NCI-H1436 (cell line): ENCODE data around the gene SRRM2.

Experiments
- DNase-seq: peaks from one replicate; lab custom pipeline; 2025; lab: John Stamatoyannopoulos, UW

The SRRM2 gene

GRCh38 chr16:2762711-2763110, 10.3 kb downstream of the SRRM2 start:
- no peak for DNase-seq

DNA sequence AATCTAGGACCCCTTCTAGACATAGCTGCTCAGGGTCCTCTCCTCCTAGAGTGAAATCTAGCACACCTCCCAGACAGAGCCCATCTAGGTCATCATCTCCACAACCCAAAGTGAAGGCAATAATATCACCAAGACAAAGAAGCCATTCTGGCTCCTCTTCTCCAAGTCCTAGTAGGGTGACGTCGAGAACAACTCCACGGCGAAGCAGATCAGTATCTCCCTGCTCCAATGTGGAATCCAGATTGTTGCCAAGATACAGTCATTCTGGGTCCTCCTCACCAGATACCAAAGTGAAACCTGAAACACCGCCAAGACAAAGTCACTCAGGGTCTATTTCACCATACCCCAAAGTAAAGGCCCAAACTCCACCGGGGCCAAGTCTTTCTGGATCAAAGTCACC, 10.7 kb downstream of the SRRM2 start:
- DNase-seq = no peak

- DNase-seq = no peak
Measured at GRCh38 chr16:2764718-2765117, 12.3 kb downstream of the SRRM2 start.

GRCh38 chr16:2765462-2766404, 13.3 kb downstream of the SRRM2 start:
- no peak for DNase-seq

GRCh38 chr16:2766430-2767139, 14.1 kb downstream of the SRRM2 start:
- no peak for DNase-seq

DNA sequence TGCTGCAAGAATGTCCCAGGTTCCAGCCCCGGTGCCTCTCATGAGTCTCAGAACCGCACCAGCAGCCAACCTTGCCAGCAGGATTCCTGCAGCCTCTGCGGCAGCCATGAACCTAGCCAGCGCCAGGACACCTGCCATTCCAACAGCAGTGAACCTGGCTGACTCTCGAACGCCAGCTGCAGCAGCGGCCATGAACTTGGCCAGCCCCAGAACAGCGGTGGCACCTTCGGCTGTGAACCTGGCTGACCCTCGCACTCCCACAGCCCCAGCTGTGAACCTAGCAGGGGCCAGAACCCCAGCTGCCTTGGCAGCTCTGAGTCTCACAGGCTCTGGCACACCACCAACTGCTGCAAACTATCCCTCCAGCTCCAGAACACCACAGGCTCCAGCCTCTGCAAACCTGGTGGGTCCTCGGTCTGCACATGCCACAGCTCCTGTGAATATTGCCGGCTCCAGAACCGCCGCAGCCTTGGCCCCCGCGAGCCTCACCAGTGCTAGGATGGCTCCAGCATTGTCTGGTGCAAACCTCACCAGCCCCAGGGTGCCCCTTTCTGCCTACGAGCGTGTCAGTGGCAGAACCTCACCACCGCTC, 14.8 kb downstream of the SRRM2 start:
- DNase-seq = no peak

- no peak for DNase-seq
Measured at GRCh38 chr16:2767891-2768290, 15.5 kb downstream of the SRRM2 start.

DNA sequence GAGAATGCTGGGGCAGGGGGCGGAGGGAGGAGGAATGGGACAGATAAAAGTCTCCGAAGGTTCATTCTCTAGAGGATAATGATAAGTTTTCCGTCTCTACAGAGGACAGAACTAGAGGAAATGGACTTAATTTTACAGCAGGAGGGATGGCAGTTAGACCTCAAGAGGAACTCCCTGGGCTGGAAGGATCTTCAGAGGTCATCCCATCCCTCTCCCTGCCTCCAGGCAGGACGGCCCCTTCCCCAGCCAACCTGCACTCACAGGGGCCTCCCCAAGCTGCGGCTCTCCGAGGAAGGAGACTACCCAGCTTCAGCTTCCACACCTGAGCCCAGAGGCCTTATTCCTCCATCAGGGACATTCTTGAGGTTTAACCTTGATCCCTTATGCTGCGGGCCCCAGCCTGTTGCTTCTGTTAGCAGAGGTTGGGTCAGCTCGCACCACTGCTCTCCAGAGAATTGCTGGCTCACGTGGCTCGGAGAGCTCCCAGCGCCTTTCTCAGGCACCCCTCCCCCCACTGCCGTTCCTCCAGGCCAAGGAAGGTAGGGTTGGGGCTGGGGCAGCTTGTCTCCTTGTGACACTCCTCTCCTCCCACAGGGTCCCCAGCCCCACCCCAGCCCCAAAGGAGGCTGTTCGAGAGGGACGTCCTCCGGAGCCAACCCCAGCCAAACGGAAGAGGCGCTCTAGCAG, 16.1 kb downstream of the SRRM2 start:
- DNase-seq = no peak

DNA sequence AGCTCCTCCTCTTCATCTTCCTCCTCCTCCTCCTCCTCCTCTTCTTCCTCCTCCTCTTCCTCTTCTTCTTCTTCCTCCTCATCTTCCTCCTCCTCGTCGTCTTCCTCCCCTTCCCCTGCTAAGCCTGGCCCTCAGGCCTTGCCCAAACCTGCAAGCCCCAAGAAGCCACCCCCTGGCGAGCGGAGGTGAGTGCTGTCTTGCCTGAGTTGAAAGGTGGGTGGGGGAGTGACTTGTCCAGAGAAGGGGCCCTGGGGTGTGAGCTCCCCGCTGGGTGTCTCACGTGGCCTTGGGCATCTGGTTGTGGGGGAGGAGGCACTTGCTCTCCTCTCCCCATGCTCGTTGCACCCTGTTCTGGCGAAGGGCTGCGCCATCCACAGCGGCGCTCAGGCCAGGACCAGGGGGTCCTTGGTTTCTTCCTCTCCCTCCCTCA, 16.7 kb downstream of the SRRM2 start:
- DNase-seq = no peak

- DNase-seq = no peak
Measured at GRCh38 chr16:2769675-2770056, 17.2 kb downstream of the SRRM2 start.

DNA sequence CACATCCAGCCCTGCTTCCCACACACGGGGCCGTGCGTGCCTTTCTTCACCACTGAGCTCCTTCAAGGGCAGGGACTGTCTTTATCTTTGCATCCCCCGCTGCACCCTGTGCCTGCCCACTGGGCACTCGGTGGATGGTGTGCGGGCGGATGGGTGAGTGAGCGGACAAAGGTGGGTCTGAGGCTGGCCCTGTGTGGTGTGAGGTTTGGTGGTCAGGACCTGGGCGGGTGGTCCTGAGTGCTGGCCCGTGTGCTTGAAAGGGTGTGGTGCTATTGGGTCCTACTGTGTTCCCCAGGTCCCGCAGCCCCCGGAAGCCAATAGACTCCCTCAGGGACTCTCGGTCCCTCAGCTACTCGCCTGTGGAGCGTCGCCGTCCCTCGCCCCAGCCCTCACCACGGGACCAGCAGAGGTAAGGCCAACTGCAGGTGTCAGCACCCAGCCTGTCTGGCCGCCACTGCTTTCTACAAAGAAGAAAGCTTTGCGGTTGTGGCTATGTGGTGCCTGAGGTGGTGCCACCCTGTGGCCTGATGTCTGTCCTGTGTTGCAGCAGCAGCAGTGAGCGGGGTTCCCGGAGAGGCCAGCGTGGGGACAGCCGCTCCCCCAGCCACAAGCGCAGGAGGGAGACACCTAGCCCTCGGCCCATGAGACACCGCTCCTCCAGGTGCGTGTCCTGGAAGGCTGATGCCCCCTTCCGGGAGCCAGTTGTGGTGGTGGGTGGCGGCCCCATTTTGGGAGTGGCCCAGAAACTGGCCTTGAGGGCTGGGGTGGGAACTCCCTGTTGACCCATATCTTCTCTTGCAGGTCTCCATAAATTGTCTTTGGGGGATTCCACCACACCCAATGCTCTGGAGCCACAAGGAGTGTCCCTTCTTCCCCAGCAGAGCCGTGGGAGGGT, 17.9 kb downstream of the SRRM2 start:
- no peak for DNase-seq

GRCh38 chr16:2771496-2772402, 19.3 kb downstream of the SRRM2 start:
- DNase-seq = no peak

DNA sequence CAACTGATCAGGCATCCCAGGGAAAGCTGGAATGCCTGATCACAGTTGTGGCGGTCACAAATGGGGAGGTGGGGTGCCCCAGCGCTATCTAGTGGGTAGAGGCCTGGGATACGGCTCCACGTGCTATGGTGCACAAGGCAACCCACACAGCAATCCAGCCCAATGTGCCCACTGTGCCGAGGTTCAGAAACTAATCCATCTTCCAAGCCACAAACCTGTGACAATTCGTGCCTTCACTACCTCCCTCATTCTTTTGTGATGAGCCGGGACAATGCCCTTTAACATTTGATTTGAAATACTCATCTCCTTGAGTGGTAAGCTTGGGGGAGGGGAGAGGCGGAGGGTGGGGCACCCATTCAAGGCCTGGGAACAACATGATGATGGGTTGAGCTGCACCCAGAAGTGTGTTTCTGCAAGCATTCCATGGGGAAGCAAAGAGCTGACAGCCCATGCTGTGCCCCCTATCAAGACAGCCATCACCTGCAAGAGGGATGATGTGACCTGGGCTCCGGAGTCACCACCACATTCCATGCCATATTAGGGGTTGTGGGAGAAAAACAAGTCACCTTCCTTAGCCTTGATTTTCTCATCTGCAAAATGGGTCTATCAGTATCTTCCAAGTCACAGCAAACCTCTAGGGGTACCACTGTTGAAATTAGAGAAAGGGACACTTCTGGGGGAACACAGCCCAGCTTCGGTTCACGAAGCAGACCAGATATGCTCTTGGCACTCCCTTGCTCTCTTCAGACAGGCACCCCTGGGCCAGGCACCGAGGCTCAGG, 20.9 kb downstream of the SRRM2 start:
- DNase-seq = no peak

DNA sequence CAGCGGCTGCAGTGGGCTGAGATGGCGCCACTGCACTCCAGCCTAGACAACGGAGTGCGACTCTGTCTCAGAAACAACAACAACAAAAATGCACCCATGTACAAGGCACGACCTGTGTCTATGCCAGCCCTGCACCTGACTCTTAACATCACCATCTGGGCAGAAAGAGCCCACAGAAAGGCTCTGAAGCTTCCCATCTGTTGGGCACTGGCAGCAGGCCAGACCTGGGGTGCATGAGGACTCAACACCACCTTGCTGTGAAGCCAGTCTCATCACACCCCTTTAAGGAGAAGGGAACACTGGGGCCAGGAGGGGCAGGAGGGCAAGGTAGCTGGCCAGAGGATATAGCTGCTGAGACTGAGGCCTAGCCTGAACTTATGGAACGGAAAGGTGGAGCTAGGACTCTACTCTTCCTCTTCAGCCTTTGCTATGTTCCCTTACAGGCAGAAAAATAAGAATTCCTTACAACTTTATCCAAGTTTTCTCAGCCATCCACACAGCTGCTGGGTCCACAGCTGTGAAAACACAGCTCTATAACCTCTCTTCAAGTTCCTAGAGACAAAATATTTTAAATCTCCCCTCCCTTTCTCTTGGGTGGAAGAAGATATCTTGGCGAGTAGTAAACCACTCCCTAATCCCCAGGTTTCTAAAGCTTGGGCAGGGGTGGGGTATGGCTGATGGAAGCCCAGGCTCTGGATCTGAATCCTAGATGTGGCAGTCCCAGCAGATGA, 21.9 kb downstream of the SRRM2 start:
- DNase-seq = no peak

- DNase-seq = no peak
Measured at GRCh38 chr16:2775131-2775716, 22.8 kb downstream of the SRRM2 start.

GRCh38 chr16:2775765-2776499, 23.5 kb downstream of the SRRM2 start:
- no peak for DNase-seq

- no peak for DNase-seq
Measured at GRCh38 chr16:2776500-2777139, 24.2 kb downstream of the SRRM2 start.
